ENCODE measurements around the gene KLHL29.

DNA sequence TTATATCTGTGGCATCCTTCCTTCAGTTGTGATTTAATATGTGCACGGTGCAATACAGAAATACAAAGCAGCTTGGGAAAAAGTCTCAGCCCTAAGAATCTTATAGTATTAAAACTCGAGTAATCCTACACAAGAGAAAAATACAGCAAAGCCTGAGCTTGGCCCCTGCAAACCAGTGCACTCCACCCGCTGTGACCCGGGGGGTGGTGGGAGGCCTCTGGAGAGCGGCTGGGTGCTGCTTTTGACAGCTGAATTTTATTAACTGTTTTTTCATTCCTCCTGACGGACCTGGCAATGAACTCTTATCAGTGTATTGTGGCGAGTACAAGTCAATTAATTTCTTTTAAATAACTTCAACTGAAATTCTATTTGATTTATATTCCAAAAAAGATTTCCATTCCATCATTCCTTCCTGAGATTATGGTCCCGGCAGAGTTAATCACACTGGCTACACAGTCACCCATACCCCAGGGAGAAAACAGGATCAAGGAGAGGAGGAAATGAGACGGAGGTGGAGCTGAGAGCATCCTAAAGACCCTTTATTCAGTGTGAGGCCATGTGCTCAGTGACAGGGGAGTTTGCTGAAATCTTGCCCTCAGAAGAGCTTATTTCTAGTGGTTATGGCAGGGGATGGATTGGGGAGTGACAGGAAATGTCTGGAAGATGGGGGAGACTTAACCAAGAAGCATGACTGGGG, 124.8 kb downstream of the KLHL29 start:
- TF ChIP-seq, protein P1, sequence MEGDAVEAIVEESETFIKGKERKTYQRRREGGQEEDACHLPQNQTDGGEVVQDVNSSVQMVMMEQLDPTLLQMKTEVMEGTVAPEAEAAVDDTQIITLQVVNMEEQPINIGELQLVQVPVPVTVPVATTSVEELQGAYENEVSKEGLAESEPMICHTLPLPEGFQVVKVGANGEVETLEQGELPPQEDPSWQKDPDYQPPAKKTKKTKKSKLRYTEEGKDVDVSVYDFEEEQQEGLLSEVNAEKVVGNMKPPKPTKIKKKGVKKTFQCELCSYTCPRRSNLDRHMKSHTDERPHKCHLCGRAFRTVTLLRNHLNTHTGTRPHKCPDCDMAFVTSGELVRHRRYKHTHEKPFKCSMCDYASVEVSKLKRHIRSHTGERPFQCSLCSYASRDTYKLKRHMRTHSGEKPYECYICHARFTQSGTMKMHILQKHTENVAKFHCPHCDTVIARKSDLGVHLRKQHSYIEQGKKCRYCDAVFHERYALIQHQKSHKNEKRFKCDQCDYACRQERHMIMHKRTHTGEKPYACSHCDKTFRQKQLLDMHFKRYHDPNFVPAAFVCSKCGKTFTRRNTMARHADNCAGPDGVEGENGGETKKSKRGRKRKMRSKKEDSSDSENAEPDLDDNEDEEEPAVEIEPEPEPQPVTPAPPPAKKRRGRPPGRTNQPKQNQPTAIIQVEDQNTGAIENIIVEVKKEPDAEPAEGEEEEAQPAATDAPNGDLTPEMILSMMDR (IDR thresholded peaks at IDR 0.05): no peak
- no peak for TF ChIP-seq POLR2A (IDR thresholded peaks at IDR 0.05)
